ENCODE measurements around the gene PARK7.

DNA sequence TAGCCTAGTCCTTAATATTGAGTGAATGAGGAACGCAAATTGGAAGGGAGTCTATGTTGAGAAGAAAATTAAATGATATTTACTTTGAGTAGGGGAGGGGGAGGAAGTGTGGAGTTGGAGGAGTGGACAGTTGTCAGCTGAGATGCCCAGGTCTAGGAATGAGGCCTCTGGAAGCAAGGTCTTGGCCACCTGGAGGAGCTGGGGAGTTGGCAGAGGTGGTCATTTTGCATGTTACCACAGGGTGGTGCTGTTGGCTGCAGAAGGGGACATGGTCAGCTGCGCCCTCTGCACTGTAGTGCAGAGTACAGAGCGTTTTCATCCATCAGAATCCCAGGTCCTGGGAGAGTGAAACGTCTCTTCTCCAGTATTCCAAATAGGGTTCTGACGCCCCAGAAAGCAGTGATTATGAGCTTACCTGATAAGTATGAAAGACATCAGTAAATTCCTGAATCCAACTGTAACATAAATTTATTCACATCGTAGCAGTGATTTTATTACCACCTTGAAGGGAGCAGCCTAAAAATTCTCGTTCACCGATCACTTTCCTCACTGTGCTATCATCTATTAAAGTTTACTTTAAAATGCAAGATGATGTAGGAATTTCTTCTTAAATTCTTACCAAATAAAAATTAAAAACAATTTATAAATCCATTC is 13.8 kb downstream of the PARK7 start:
- TF ChIP-seq EZH2 (IDR thresholded peaks at IDR 0.05; ENCODE audit: borderline replicate concordance, low read length): no peak
- TF ChIP-seq, protein P1, sequence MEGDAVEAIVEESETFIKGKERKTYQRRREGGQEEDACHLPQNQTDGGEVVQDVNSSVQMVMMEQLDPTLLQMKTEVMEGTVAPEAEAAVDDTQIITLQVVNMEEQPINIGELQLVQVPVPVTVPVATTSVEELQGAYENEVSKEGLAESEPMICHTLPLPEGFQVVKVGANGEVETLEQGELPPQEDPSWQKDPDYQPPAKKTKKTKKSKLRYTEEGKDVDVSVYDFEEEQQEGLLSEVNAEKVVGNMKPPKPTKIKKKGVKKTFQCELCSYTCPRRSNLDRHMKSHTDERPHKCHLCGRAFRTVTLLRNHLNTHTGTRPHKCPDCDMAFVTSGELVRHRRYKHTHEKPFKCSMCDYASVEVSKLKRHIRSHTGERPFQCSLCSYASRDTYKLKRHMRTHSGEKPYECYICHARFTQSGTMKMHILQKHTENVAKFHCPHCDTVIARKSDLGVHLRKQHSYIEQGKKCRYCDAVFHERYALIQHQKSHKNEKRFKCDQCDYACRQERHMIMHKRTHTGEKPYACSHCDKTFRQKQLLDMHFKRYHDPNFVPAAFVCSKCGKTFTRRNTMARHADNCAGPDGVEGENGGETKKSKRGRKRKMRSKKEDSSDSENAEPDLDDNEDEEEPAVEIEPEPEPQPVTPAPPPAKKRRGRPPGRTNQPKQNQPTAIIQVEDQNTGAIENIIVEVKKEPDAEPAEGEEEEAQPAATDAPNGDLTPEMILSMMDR (IDR thresholded peaks at IDR 0.05; ENCODE audit: low read length): peak; percentile 80
